BJ (cell line): Measurements from ENCODE around the gene SRL. TPM values are rescaled to one million over a fixed set of nuclear protein-coding genes. Genes with fewer than 3 reads are reported as not detected.
"Not testable (repeated sequence)": the region's sequence is repeated elsewhere in the genome, so short reads cannot be mapped to it uniquely, and the experiment has no call there.

Experiments
- CTCF ChIA-PET: fragments of 350-600 bp; formaldehyde crosslinking; extraction: SDS; loops from one replicate; lab custom pipeline; 2021; ENCODE audit warnings: antibody characterized with exemption, inconsistent platforms; lab: Yijun Ruan, JAX
- POLR2A ChIA-PET: fragments of 300-600 bp; sonication (Branson Sonifier 250); formaldehyde crosslinking; extraction: SDS; loops from one replicate; lab custom pipeline; 2021; ENCODE audit warnings: antibody characterized with exemption; lab: Charles Lee
- DNase-seq: peaks from one replicate; pipeline ENCODE4 v3.0.0-alpha.2; 2011; ENCODE audit warnings: low read depth
- H3K27me3 ChIP-seq: 2 replicates; pipeline ENCODE4 v1.6.0; 2011; ENCODE audit warnings: low read length; ENCODE audit not compliant: control insufficient read depth, insufficient read depth
- H3K36me3 ChIP-seq: 2 replicates; pipeline ENCODE4 v1.5.1; 2011; ENCODE audit warnings: low read length; ENCODE audit not compliant: control insufficient read depth, insufficient read depth
- H3K4me3 ChIP-seq: 2 replicates; pipeline ENCODE4 v1.5.1; 2011; ENCODE audit warnings: low read depth, mild to moderate bottlenecking, control low read depth, low read length
- polyA plus RNA-seq: library from polyadenylated mRNA; depleted of rRNA; stranded (reverse); fragments of >200 nt; gene quantifications from 2 replicates; pipeline ENCODE4 v1.2.3, GENCODE V29; 2011
- TF ChIP-seq, protein P1 (sequence below): IDR thresholded peaks from 2 replicates; pipeline ENCODE4 v1.5.1; 2011; ENCODE audit warnings: low read depth, mild to moderate bottlenecking, control low read depth, inconsistent platforms, low read length, moderate library complexity; ENCODE audit not compliant: insufficient read depth

Gene SRL
- polyA plus RNA-seq, 1 experiment: not detected

DNA sequence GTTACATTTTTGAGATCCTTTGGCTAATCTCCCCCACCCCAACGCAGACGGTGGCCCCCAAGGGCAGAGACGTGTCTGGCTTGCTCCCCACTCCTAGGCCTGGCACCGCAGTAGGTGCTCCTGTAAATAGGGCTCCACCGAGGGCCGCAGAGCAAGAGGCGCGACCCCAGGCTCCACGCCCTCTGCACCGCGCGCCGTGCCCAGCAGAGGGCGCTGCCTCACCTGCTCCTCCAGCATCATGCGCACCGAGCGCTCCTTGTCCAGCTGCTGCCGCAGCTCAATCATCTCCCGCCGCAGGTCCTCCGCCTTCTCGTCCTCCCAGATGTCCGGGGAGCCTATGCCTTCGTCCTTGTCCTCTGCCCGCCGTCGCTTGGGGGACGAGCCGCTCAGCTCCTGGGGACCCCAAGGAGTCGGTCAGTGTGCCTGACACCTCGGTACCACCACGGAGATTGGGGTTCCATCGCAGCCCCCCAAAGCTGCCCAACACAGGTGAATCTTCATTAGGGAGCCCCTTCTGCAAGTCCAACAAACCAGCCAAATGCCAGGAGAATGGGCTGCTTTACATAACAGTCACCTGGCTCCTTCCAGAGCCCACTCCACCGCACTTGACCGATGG lies 19.8 kb upstream of the SRL start:
- peaks cover 10% of the 10 kb centered on the region for H3K36me3 ChIP-seq
- POLR2A ChIA-PET: no interaction called here
- CTCF ChIA-PET: interaction anchor here (0.7 to 1.6 kb wide), 6 partner anchors 9 to 298 kb away, joined by 3 to 11 read pairs (median 3); no protein-coding TSS in a partner anchor
- TF ChIP-seq, protein P1, sequence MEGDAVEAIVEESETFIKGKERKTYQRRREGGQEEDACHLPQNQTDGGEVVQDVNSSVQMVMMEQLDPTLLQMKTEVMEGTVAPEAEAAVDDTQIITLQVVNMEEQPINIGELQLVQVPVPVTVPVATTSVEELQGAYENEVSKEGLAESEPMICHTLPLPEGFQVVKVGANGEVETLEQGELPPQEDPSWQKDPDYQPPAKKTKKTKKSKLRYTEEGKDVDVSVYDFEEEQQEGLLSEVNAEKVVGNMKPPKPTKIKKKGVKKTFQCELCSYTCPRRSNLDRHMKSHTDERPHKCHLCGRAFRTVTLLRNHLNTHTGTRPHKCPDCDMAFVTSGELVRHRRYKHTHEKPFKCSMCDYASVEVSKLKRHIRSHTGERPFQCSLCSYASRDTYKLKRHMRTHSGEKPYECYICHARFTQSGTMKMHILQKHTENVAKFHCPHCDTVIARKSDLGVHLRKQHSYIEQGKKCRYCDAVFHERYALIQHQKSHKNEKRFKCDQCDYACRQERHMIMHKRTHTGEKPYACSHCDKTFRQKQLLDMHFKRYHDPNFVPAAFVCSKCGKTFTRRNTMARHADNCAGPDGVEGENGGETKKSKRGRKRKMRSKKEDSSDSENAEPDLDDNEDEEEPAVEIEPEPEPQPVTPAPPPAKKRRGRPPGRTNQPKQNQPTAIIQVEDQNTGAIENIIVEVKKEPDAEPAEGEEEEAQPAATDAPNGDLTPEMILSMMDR: peak; percentile 66
- H3K4me3 ChIP-seq: no peak overlapping the region
- DNase-seq: no peak
- no peaks in the 10 kb centered on the region for H3K27me3 ChIP-seq

DNA sequence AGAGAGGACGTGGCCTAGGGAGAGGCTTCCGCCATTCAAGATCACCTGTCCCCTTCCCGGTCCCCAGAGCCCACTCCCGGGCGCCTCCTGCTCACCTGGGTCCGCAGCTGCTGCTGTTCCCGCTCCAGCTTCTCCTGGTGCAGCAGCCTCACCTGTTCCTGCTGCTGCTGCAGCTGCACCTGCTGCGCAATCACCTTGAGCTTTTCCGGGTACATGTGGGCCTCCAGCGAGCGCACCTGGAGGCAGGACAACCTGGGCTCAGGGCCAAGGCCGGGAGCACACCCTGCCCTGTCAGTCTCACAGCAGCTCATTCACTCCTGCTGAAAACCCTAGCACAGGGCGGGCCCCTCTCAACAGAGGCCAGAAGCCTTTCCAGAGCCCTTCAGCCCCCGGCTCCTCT lies 18.5 kb upstream of the SRL start:
- ChIA-PET CTCF (interaction anchor here (0.6 to 1.4 kb wide), 4 partner anchors 61 to 277 kb away, joined by 3 to 4 read pairs (median 4); no protein-coding TSS in a partner anchor), POLR2A (no interaction called here)
- H3K27me3 ChIP-seq: no peaks in the 10 kb centered on the region
- H3K36me3 ChIP-seq: peaks cover 10% of the 10 kb centered on the region
- TF ChIP-seq, protein P1: no peak
- DNase-seq: no peak
- no peak overlapping the region for H3K4me3 ChIP-seq

DNA sequence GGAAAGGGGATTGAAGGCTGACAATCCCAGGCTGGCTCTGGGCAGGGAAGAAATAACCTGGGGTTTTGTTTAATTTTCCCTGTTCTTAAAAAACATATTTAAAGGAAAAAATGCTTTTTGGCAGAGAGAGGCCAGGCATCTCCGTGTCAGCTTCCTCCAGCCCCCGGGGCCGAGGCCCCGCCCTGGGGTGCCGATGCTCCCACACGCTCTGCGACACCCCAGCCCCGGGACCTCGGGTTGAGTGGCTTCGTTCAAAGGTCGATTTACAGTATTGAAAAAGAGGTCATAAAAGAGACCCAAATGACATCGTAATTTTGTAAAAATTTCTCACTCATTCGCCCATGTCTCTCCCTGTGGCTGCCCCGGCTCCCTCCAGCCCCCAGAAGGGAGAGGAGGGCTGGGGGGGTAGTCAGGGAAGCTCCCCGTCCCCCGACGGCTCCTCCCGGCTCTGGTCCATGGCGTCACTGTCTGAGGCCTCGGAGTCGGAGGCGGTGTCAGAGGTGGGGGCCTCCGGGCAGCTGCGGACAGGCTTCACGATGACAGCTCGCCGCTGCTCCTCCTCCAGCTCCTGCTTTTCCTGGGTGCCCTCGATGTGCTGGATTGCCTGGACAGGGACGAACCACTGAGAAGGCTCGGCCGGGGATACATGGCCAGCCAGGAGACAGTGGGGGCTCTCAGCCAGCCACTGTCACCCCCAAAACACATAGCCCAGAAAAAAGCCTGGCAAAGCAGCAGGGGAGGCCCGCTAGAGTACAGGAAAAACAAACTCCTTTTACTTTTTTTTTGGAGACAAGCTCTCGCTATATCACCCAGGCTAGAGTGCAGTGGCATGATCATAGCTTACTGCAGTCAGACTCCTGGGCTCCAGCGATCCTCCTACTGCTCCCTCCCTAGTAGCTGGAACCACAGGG lies 16.0 kb upstream of the SRL start:
- ChIA-PET CTCF (interaction anchor here (0.9 to 1.8 kb wide), 7 partner anchors 12 to 716 kb away, joined by 3 to 13 read pairs (median 4); no protein-coding TSS in a partner anchor), POLR2A (no interaction called here)
- no peak for DNase-seq
- H3K4me3 ChIP-seq: peak overlapping the region; percentile 22
- TF ChIP-seq, protein P1: no peak
- H3K27me3 ChIP-seq: no peaks in the 10 kb centered on the region
- H3K36me3 ChIP-seq: peaks cover 10% of the 10 kb centered on the region

DNA sequence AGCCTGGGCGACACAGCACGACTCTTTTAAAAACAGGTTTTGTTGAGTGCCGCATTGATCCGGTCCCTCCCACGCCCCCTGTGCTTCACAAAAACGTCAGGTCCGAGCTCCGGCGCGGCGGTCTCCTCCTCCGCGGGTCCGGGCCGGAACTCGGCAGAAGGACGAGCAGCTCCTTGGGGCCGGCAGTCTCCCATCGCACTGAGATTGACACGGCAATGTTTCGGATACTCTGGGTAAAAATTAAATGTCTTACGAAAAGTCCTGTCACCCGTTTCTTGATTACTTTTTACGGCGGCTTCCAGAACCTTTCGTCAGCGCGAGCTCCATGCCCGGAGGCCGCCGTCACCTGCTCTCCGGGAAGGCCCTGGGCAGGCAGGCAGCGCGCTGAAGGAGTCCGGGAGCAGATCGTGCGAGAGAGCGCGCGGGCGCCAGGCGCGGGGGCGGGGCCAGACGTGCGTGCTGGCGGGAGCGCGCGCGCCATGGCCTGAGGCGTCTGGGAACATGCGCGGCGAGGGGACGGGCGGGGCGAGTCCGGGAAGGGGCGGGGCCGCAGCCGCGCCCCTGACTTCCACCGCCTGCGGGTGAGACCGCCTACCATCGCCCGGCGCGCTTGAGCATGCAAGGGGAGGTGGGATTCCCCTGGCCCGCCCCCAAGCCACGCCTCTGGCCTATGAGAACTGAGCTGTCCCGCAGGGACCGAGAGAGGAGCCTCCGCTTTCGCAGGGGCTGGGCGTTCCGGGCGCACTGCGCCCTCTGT lies 11.7 kb upstream of the SRL start:
- Histone ChIP-seq H3K36me3 (no peaks in the 10 kb centered on the region; the same call in 1 of the 2 replicates), H3K4me3 (peak overlapping the region; percentile 64), H3K27me3 (no peaks in the 10 kb centered on the region)
- ChIA-PET CTCF (interaction anchor here (0.6 to 4.0 kb wide), 84 partner anchors 8 to 563 kb away, joined by 3 to 76 read pairs (median 5); partner anchors contain the start of genes ADCY9, SRL and TRAP1), POLR2A (interaction anchor here (0.6 to 1.5 kb wide), 3 partner anchors 142 to 275 kb away, joined by 3 read pairs; no protein-coding TSS in a partner anchor)
- TF ChIP-seq, protein P1: no peak
- DNase-seq: peak; percentile 91

DNA sequence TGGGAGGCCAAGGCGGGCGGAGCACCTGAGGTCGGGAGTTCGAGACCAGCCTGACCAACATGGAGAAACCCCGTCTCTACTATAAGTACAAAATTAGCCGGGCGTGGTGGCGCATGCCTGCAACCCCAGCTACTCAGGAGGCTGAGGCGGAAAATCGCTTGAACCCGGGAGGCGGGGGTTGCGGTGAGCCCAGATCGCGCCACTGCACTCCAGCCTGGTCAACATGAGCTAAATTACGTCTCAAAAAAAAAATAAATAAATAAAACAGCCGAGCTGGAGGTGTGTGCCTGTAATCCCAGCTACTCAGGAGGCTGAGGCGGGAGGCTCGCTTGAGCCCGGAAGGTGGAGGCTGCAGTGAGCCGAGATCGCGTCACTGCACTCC lies 11.1 kb upstream of the SRL start:
- CTCF ChIA-PET: interaction anchor here (0.8 to 4.0 kb wide), 35 partner anchors 9 to 562 kb away, joined by 3 to 76 read pairs (median 6); partner anchors contain the start of genes ADCY9, SRL and TRAP1
- H3K4me3 ChIP-seq: peak overlapping the region; percentile 64
- not testable (repeated sequence) for H3K27me3 ChIP-seq, DNase-seq, H3K36me3 ChIP-seq
- POLR2A ChIA-PET: interaction anchor here (1.5 kb wide), 1 partner anchor 141 kb away, joined by 3 read pairs; no protein-coding TSS in a partner anchor
